ENCODE data around the gene ZDHHC14.

ZDHHC14 gene

DNA sequence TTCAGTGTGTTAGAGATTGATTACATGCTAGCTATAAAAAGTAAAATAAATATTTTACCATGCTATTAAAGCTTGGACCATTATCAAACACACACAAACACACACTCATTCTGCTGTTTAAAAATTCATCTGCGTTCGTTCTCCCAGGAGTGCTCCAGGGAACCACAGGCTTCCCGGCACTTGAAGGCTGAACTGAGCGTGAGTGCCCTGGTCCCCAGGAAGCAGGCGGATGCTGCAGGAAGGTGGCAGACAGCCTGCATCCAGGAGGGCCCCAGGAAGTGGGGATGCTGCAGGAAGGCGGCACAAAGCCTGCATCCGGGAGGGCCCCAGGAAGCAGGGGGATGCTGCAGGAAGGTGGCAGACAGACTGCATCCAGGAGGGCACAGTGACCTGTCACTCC is 294.8 kb downstream of the ZDHHC14 start:
- TF ChIP-seq YY1 (IDR thresholded peaks at IDR 0.05; ENCODE audit: low read depth) (no peak), CREB1 (IDR thresholded peaks at IDR 0.05; ENCODE audit: low read depth) (no peak), TEAD4 (IDR thresholded peaks at IDR 0.05) (no peak), NFIC (IDR thresholded peaks at IDR 0.05) (no peak)

GRCh38 chr6:157676241-157676640 is 295.3 kb downstream of the ZDHHC14 start:
- no peak for TF ChIP-seq CEBPB (IDR thresholded peaks at IDR 0.05)
- no peak for TF ChIP-seq CREB1 (IDR thresholded peaks at IDR 0.05; ENCODE audit: low read depth)
- TF ChIP-seq TCF12 (IDR thresholded peaks at IDR 0.05; ENCODE audit: low read depth): no peak
- no peak for TF ChIP-seq TAF1 (IDR thresholded peaks at IDR 0.05; ENCODE audit: low read depth)
- no peak for TF ChIP-seq EGR1 (IDR thresholded peaks at IDR 0.05)
- TF ChIP-seq NFIC (IDR thresholded peaks at IDR 0.05): no peak
- TF ChIP-seq YY1 (IDR thresholded peaks at IDR 0.05; ENCODE audit: low read depth): no peak
- TF ChIP-seq MAX (IDR thresholded peaks at IDR 0.05): no peak
- no peak for TF ChIP-seq REST (IDR thresholded peaks at IDR 0.05; ENCODE audit: low read depth)
- TF ChIP-seq USF1 (IDR thresholded peaks at IDR 0.05): no peak
- no peak for TF ChIP-seq TEAD4 (IDR thresholded peaks at IDR 0.05)

DNA sequence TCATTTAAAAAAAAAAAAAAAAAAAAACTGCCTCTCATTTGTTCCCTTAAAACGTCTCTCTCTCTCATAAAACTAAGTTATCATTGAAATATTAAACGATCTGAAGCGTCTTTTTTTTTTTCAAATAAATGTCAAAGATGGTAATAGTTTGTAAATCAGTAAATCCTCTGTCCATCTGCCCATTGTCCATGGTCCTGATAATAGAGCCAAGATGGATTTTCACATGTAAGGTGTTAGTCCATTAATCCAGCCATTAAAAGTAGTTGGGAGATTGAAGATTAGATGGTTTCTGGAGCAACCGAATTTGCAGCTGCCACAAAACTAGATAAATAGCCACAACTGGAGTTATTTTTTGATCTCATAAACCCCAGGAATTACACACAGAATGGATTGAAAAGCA is 296.2 kb downstream of the ZDHHC14 start:
- TF ChIP-seq YY1 (IDR thresholded peaks at IDR 0.05; ENCODE audit: low read depth) (no peak), MAX (IDR thresholded peaks at IDR 0.05) (no peak), REST (IDR thresholded peaks at IDR 0.05; ENCODE audit: low read depth) (peak; percentile 70)

GRCh38 chr6:157679605-157680580 is 298.9 kb downstream of the ZDHHC14 start:
- no peak for TF ChIP-seq EP300 (IDR thresholded peaks at IDR 0.05; ENCODE audit: borderline replicate concordance)
- TF ChIP-seq TEAD4 (IDR thresholded peaks at IDR 0.05): no peak
- no peak for TF ChIP-seq CEBPB (IDR thresholded peaks at IDR 0.05)
- TF ChIP-seq REST (IDR thresholded peaks at IDR 0.05; ENCODE audit: low read depth): no peak
- TF ChIP-seq YY1 (IDR thresholded peaks at IDR 0.05; ENCODE audit: low read depth): no peak
- TF ChIP-seq EGR1 (IDR thresholded peaks at IDR 0.05): no peak

GRCh38 chr6:157681041-157681650 is 300.2 kb downstream of the ZDHHC14 start:
- TF ChIP-seq TAF1 (IDR thresholded peaks at IDR 0.05; ENCODE audit: low read depth) (no peak), NFIC (IDR thresholded peaks at IDR 0.05) (0 out of 2 replicates have a peak, but pooled peaks have one; percentile 16)
